ENCODE data around the gene GSK3B. TPM values are rescaled to one million over a fixed set of nuclear protein-coding genes. Genes with fewer than 3 reads are reported as not detected.
A peak's percentile ranks its signal among the peaks of the same experiment; 100 is the strongest.

The GSK3B gene
- total and polyA plus RNA-seq, 2 donors from 2014 or later: 6.4 to 52.1 TPM

DNA sequence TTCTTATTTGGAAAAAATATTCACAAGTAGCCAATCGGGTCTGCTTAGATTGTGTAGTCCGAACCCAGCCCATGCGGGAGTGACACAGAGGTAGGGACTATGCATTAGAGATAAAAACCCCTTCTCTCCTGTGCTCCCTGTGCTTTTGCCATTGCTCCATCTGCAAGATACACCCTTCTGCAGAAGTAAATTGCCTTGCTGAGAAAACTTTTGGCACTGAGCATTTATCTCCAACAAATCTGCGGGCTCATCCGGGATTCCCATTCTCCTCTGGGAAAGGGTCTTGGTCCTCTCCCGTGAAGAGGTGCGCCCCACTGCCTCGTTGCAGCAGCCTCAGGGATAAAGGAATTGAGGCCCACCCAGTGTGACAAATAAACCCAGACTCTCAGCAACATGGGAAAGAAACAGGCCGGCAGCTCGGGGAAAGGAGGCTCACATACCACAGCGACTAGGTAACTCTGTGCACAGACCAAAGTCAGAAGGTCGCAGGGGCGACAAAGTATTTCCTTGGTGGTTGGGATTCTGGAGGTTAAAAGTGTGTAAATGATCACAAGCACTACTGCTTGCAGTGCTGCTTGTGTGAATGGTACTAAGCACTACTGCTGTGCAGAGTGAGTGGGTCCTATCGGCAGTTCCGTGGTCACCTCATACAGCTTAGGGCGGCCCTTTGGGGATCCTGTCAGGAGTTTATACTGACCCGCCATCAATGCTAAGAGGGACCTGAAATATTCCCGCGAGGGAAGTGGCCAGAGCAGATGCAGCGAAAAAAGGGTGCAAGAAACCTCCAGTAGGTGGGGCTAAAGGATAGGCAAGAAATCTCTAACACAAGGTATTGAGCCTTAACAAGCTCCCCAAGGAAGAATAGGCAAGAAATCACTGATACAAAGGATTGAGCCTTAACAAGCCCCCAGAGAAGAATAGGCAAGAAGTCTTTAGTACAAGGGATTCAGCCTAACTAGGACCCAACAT lies 54.3 kb downstream of the GSK3B start:
- FAIRE-seq (no peak), DNase-seq (no peak)
- Histone ChIP-seq H3K9ac (ENCODE audit: low read length in 3 of 3) (no peak overlapping the region), H3K4me3 (ENCODE audit: low read length in 3 of 3) (no peak overlapping the region), H3K36me3 (ENCODE audit: control insufficient read depth in 2 of 3, insufficient read depth in 3 of 3, low read length in 3 of 3) (no peaks in the 10 kb centered on the region), H3K27me3 (ENCODE audit: control insufficient read depth, insufficient read depth, low read length) (no peaks in the 10 kb centered on the region), H3K9me3 (ENCODE audit: control insufficient read depth in 2 of 3, insufficient read depth in 1 of 3, low read length in 3 of 3) (peaks cover 0 to 27% (median 2%) of the 10 kb centered on the region in 3 donors), H3K27ac (ENCODE audit: low read depth in 2 of 2, low read length in 2 of 2) (no peak overlapping the region), H3K4me1 (ENCODE audit: control insufficient read depth in 2 of 3, insufficient read depth in 2 of 3, low read depth in 1 of 3, low read length in 3 of 3) (no peaks in the 10 kb centered on the region)
- intact Hi-C loops (cut with DNase I): no loop called here
- TF ChIP-seq, protein P1, sequence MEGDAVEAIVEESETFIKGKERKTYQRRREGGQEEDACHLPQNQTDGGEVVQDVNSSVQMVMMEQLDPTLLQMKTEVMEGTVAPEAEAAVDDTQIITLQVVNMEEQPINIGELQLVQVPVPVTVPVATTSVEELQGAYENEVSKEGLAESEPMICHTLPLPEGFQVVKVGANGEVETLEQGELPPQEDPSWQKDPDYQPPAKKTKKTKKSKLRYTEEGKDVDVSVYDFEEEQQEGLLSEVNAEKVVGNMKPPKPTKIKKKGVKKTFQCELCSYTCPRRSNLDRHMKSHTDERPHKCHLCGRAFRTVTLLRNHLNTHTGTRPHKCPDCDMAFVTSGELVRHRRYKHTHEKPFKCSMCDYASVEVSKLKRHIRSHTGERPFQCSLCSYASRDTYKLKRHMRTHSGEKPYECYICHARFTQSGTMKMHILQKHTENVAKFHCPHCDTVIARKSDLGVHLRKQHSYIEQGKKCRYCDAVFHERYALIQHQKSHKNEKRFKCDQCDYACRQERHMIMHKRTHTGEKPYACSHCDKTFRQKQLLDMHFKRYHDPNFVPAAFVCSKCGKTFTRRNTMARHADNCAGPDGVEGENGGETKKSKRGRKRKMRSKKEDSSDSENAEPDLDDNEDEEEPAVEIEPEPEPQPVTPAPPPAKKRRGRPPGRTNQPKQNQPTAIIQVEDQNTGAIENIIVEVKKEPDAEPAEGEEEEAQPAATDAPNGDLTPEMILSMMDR (IDR thresholded peaks at IDR 0.05; ENCODE audit: borderline replicate concordance, extremely low read depth, insufficient read depth): peak; percentile 5

GRCh38 chr3:120033596-120033995 lies 60.7 kb downstream of the GSK3B start:
- FAIRE-seq (no peak), DNase-seq (no peak)
- intact Hi-C loops (cut with DNase I): no loop called here
- no peak overlapping the region for H3K27ac ChIP-seq (ENCODE audit: low read depth in 2 of 2, low read length in 2 of 2)
- H3K36me3 ChIP-seq (ENCODE audit: control insufficient read depth in 2 of 3, insufficient read depth in 3 of 3, low read length in 3 of 3): no peaks in the 10 kb centered on the region
- H3K9me3 ChIP-seq (ENCODE audit: control insufficient read depth in 2 of 3, insufficient read depth in 1 of 3, low read length in 3 of 3): no peaks in the 10 kb centered on the region
- H3K9ac ChIP-seq (ENCODE audit: low read length in 3 of 3): no peak overlapping the region
- TF ChIP-seq, protein P1 (IDR thresholded peaks at IDR 0.05; ENCODE audit: borderline replicate concordance, extremely low read depth, insufficient read depth): no peak
- H3K27me3 ChIP-seq (ENCODE audit: control insufficient read depth, insufficient read depth, low read length): no peaks in the 10 kb centered on the region
- no peak overlapping the region for H3K4me3 ChIP-seq (ENCODE audit: low read length in 3 of 3)
- no peaks in the 10 kb centered on the region for H3K4me1 ChIP-seq (ENCODE audit: control insufficient read depth in 2 of 3, insufficient read depth in 2 of 3, low read depth in 1 of 3, low read length in 3 of 3)

- Histone ChIP-seq H3K9ac (ENCODE audit: low read length in 3 of 3) (no peak overlapping the region), H3K36me3 (ENCODE audit: control insufficient read depth in 2 of 3, insufficient read depth in 3 of 3, low read length in 3 of 3) (no peaks in the 10 kb centered on the region), H3K4me1 (ENCODE audit: control insufficient read depth in 2 of 3, insufficient read depth in 2 of 3, low read depth in 1 of 3, low read length in 3 of 3) (no peaks in the 10 kb centered on the region), H3K9me3 (ENCODE audit: control insufficient read depth in 2 of 3, insufficient read depth in 1 of 3, low read length in 3 of 3) (no peaks in the 10 kb centered on the region), H3K27ac (ENCODE audit: low read depth in 2 of 2, low read length in 2 of 2) (no peak overlapping the region), H3K4me3 (ENCODE audit: low read length in 3 of 3) (no peak overlapping the region), H3K27me3 (ENCODE audit: control insufficient read depth, insufficient read depth, low read length) (no peaks in the 10 kb centered on the region)
- FAIRE-seq (no peak), DNase-seq (no peak)
- TF ChIP-seq, protein P1 (IDR thresholded peaks at IDR 0.05; ENCODE audit: borderline replicate concordance, extremely low read depth, insufficient read depth): no peak
- intact Hi-C loops (cut with DNase I): no loop called here
These were observed 62.7 kb downstream of the GSK3B start for GRCh38 chr3:120031561-120031960.

All from kidney (tissue), 14 donors.